ENCODE measurements around the gene RAD23B. TPM values are rescaled to one million over a fixed set of nuclear protein-coding genes. Genes with fewer than 3 reads are reported as not detected.

The RAD23B gene
- total and polyA plus RNA-seq, 5 donors: 47.5 to 95.0 (median 89.5) TPM

GRCh38 chr9:107316795-107317661, 33.9 kb downstream of the RAD23B start:
- H3K9me3 ChIP-seq (ENCODE audit: control insufficient read depth, low read length): no peaks in the 10 kb centered on the region
- DNase-seq (no peak), ATAC-seq (peak in 1 of 2 donors; percentile 55)
- peaks cover 4% of the 10 kb centered on the region for H3K4me1 ChIP-seq (ENCODE audit: control insufficient read depth, insufficient read depth, low read length)
- H3K27me3 ChIP-seq (ENCODE audit: control insufficient read depth, insufficient read depth): no peaks in the 10 kb centered on the region
- no peak overlapping the region for H3K4me3 ChIP-seq (ENCODE audit: low read length)
- no peak overlapping the region for H3K27ac ChIP-seq (ENCODE audit: low read length)
- 87% methylated on average over 5 of the region's 5 CpGs for WGBS
- intact Hi-C loops (cut with DNase I): no loop called here

DNA sequence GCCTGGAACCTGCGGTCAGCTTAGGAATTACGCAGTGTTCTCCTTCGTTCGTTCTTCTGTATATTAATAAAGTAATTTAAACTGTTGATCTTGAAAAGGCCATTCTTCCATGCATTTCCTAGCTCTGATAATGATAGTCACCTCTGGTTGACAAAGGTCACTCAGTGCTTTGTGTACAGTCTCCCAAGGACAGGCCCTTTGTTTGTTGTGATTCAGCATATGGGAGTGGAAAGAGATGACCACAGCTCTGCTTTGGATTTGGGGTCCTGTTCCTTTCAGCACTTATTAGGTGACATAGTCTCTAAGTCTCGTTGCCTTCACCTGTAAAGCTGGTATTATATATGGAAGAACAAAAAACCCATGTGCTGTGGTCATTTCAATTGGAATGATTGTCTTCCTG, 39.6 kb downstream of the RAD23B start:
- WGBS: 77% methylated on average over 5 of the region's 5 CpGs
- Histone ChIP-seq H3K9me3 (ENCODE audit: control insufficient read depth, low read length) (no peaks in the 10 kb centered on the region), H3K4me3 (ENCODE audit: low read length) (no peak overlapping the region), H3K27ac (ENCODE audit: low read length) (no peak overlapping the region), H3K27me3 (ENCODE audit: control insufficient read depth, insufficient read depth) (no peaks in the 10 kb centered on the region), H3K4me1 (ENCODE audit: control insufficient read depth, insufficient read depth, low read length) (no peaks in the 10 kb centered on the region)
- DNase-seq: no peak
- intact Hi-C loops (cut with DNase I): loop anchor here in 1 of 4 donors (5.0 kb wide), 1 partner anchor 35 kb away; no protein-coding TSS in a partner anchor
- peak in 1 of 2 donors; percentile 26 for ATAC-seq

GRCh38 chr9:107323836-107324585, 40.9 kb downstream of the RAD23B start:
- no peak for DNase-seq
- WGBS: 85% methylated on average over 4 of the region's 4 CpGs
- H3K27ac ChIP-seq (ENCODE audit: low read length): no peak overlapping the region
- no peak overlapping the region for H3K4me3 ChIP-seq (ENCODE audit: low read length)
- H3K9me3 ChIP-seq (ENCODE audit: control insufficient read depth, low read length): no peaks in the 10 kb centered on the region
- H3K27me3 ChIP-seq (ENCODE audit: control insufficient read depth, insufficient read depth): no peaks in the 10 kb centered on the region
- H3K4me1 ChIP-seq (ENCODE audit: control insufficient read depth, insufficient read depth, low read length): peaks cover 2% of the 10 kb centered on the region
- intact Hi-C loops (cut with DNase I): loop anchor here in 1 of 4 donors (5.0 kb wide), 1 partner anchor 37 kb away; no protein-coding TSS in a partner anchor
- no peak for ATAC-seq

DNA sequence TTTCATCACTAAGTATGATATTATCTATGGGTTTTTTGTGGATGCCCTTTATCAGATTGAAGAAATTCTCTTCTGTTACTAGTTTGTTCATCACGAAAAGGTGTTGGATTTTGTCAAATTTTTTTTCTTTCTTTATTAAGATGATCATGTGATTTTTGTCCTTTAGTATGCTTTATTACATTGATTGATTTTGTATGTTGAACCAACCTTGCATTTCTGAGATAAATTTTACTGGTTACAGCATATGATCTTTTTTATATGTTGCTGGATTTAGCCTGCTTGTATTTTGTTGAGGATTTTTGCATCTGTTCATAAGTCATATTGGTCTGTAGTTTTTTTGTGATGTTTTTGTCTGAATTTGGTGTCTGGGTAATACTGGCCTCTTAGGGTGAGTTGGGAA, 42.8 kb downstream of the RAD23B start:
- DNase-seq (no peak), ATAC-seq (no peak)
- whole genome bisulfite sequencing: 96% methylated on average over 1 of the region's 1 CpG
- H3K4me3 ChIP-seq (ENCODE audit: low read length): no peak overlapping the region
- H3K27me3 ChIP-seq (ENCODE audit: control insufficient read depth, insufficient read depth): no peaks in the 10 kb centered on the region
- H3K27ac ChIP-seq (ENCODE audit: low read length): no peak overlapping the region
- H3K9me3 ChIP-seq (ENCODE audit: control insufficient read depth, low read length): no peaks in the 10 kb centered on the region
- peaks cover 2% of the 10 kb centered on the region for H3K4me1 ChIP-seq (ENCODE audit: control insufficient read depth, insufficient read depth, low read length)
- intact Hi-C loops (cut with DNase I): no loop called here

- H3K4me3 ChIP-seq (ENCODE audit: low read length): no peak overlapping the region
- H3K27ac ChIP-seq (ENCODE audit: low read length): no peak overlapping the region
- no peaks in the 10 kb centered on the region for H3K27me3 ChIP-seq (ENCODE audit: control insufficient read depth, insufficient read depth)
- no peak for DNase-seq
- no peaks in the 10 kb centered on the region for H3K9me3 ChIP-seq (ENCODE audit: control insufficient read depth, low read length)
- intact Hi-C loops (cut with DNase I): no loop called here
- ATAC-seq: no peak
- WGBS: 98% methylated on average over 7 of the region's 7 CpGs
- peaks cover 2% of the 10 kb centered on the region for H3K4me1 ChIP-seq (ENCODE audit: control insufficient read depth, insufficient read depth, low read length)
These were observed 45.4 kb downstream of the RAD23B start for GRCh38 chr9:107328510-107328909.

DNA sequence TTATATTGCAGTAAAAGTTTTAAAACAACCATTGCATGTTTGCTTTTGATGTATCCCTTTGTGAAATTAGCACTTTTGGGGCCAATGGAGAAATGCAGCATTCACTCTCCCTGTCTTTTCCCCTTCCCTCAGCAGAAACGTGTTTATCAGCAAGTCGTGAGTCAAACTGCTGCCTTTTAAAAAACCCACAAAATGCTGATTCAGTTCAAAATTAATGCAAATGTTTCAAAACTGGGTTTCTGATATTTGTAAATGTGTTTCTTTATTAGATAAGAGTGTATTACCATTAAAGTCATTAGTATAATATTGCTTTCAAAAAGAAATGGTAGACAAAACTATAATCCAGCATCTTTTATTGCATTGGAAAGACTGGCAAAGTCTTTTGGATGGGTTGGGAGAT, 47.3 kb downstream of the RAD23B start:
- no peak overlapping the region for H3K4me3 ChIP-seq (ENCODE audit: low read length)
- H3K9me3 ChIP-seq (ENCODE audit: control insufficient read depth, low read length): no peaks in the 10 kb centered on the region
- no peak for ATAC-seq
- intact Hi-C loops (cut with DNase I): loop anchor here in 1 of 4 donors (10.0 kb wide), 1 partner anchor 46 kb away; the partner anchor contains the start of gene RAD23B
- H3K27me3 ChIP-seq (ENCODE audit: control insufficient read depth, insufficient read depth): no peaks in the 10 kb centered on the region
- 73% methylated on average over 2 of the region's 2 CpGs for whole genome bisulfite sequencing
- peaks cover 2% of the 10 kb centered on the region for H3K4me1 ChIP-seq (ENCODE audit: control insufficient read depth, insufficient read depth, low read length)
- no peak for DNase-seq
- no peak overlapping the region for H3K27ac ChIP-seq (ENCODE audit: low read length)

- intact Hi-C loops (cut with DNase I): loop anchor here in 1 of 4 donors (10.0 kb wide), 1 partner anchor 48 kb away; the partner anchor contains the start of gene RAD23B
- Histone ChIP-seq H3K4me3 (ENCODE audit: low read length) (no peak overlapping the region), H3K27me3 (ENCODE audit: control insufficient read depth, insufficient read depth) (no peaks in the 10 kb centered on the region), H3K4me1 (ENCODE audit: control insufficient read depth, insufficient read depth, low read length) (peaks cover 2% of the 10 kb centered on the region), H3K9me3 (ENCODE audit: control insufficient read depth, low read length) (no peaks in the 10 kb centered on the region), H3K27ac (ENCODE audit: low read length) (no peak overlapping the region)
- 85% methylated on average over 2 of the region's 2 CpGs for WGBS
- DNase-seq (no peak), ATAC-seq (no peak)
These were observed 49.8 kb downstream of the RAD23B start for GRCh38 chr9:107332883-107333282.

DNA sequence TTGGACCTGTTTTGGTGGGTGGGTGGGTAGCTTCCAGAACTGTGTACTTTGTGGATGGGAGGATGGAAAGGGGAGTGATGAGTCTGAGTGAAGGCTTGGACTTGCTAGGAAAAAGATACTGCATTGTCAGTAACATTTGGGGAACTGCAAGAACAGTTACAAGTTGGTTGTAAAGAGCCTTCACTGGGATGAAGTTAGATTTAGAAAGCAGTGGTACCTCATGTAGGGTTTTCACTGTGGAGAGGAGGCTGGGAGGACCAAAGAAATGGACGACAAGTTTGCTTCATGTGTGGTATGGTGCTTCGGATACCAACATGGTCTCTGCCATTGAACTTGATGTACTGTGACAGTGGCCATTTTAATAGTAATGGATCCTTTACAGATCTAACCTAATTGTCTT, 50.3 kb downstream of the RAD23B start:
- intact Hi-C loops (cut with DNase I): loop anchor here in 1 of 4 donors (10.0 kb wide), 1 partner anchor 49 kb away; the partner anchor contains the start of gene RAD23B
- 96% methylated on average over 2 of the region's 2 CpGs for WGBS
- peaks cover 2% of the 10 kb centered on the region for H3K4me1 ChIP-seq (ENCODE audit: control insufficient read depth, insufficient read depth, low read length)
- no peaks in the 10 kb centered on the region for H3K9me3 ChIP-seq (ENCODE audit: control insufficient read depth, low read length)
- H3K4me3 ChIP-seq (ENCODE audit: low read length): no peak overlapping the region
- no peak overlapping the region for H3K27ac ChIP-seq (ENCODE audit: low read length)
- H3K27me3 ChIP-seq (ENCODE audit: control insufficient read depth, insufficient read depth): no peaks in the 10 kb centered on the region
- DNase-seq (no peak), ATAC-seq (no peak)

GRCh38 chr9:107334103-107334776, 51.2 kb downstream of the RAD23B start:
- Histone ChIP-seq H3K27ac (ENCODE audit: low read length) (no peak overlapping the region), H3K4me3 (ENCODE audit: low read length) (no peak overlapping the region), H3K27me3 (ENCODE audit: control insufficient read depth, insufficient read depth) (no peaks in the 10 kb centered on the region), H3K4me1 (ENCODE audit: control insufficient read depth, insufficient read depth, low read length) (no peaks in the 10 kb centered on the region), H3K9me3 (ENCODE audit: control insufficient read depth, low read length) (no peaks in the 10 kb centered on the region)
- ATAC-seq (peak in 1 of 2 donors; percentile 7), DNase-seq (no peak)
- WGBS: 94% methylated on average over 4 of the region's 4 CpGs
- intact Hi-C loops (cut with DNase I): loop anchor here in 1 of 4 donors (10.0 kb wide), 1 partner anchor 49 kb away; the partner anchor contains the start of gene RAD23B

DNA sequence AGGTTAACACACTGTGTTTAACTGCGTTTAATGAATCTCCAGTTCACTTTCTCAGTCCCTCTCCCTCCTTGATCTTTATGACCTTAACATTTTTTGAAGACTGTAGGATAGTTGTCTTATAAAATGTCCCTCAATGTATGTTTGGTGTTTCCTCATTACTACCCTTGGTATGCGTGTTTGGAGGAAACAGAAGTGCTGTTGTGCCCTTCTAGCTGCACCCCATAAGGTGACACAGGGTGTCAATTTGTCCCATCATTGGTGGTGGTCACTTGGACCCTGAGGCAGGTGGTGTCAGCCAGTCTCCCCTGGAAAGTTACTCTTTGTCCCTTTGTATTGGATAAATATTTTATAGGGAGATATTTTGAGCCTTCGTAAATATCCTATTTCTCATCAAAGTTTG, 52.3 kb downstream of the RAD23B start:
- Histone ChIP-seq H3K27me3 (ENCODE audit: control insufficient read depth, insufficient read depth) (no peaks in the 10 kb centered on the region), H3K4me3 (ENCODE audit: low read length) (no peak overlapping the region), H3K4me1 (ENCODE audit: control insufficient read depth, insufficient read depth, low read length) (no peaks in the 10 kb centered on the region), H3K9me3 (ENCODE audit: control insufficient read depth, low read length) (no peaks in the 10 kb centered on the region), H3K27ac (ENCODE audit: low read length) (no peak overlapping the region)
- 96% methylated on average over 3 of the region's 3 CpGs for WGBS
- ATAC-seq (no peak), DNase-seq (no peak)
- intact Hi-C loops (cut with DNase I): loop anchor here in 1 of 4 donors (10.0 kb wide), 1 partner anchor 51 kb away; the partner anchor contains the start of gene RAD23B
